ENCODE data around the gene MIGA2. TPM values are rescaled to one million over a fixed set of nuclear protein-coding genes. Genes with fewer than 3 reads are reported as not detected.

The MIGA2 gene
- total and polyA plus RNA-seq, 11 donors: 27.7 to 61.3 (median 31.6) TPM

DNA sequence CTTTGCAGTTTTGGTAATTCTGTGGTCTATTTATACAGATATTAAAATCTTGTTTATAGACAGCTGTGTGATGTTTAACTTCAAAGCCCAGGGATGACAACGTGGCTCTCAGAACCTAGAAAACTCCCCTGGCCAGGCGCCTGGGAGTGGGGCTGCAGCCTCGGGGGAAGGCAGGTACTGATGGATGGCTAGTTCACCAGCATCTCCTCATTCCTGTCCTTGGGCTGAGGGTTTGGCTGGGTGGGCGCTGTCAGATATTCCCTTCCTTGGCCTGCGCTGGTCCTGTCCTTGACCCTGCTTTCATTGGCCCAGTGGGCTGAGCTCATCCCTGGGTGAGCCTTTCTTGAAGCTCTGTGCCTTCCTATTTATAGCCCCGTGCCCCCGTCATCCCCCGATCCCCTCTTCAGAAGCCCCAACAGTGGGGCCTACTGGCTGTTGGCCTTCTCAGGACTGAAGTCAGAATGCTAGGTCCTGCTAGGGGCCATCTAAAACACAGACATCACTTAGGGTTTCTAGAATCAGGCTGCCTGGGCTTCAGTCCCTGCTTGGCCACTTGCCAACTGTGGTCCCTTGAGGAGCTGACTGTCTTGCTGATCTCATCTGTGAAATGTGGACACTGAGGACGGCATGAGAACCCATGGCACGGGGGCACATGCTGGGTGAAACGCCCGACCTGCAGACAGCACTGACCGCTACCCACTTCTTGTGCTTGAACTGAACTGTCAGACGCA lies 29.2 kb upstream of the MIGA2 start:
- ATAC-seq: peak in 1 of 4 donors; percentile 3
- TF ChIP-seq, protein P1, sequence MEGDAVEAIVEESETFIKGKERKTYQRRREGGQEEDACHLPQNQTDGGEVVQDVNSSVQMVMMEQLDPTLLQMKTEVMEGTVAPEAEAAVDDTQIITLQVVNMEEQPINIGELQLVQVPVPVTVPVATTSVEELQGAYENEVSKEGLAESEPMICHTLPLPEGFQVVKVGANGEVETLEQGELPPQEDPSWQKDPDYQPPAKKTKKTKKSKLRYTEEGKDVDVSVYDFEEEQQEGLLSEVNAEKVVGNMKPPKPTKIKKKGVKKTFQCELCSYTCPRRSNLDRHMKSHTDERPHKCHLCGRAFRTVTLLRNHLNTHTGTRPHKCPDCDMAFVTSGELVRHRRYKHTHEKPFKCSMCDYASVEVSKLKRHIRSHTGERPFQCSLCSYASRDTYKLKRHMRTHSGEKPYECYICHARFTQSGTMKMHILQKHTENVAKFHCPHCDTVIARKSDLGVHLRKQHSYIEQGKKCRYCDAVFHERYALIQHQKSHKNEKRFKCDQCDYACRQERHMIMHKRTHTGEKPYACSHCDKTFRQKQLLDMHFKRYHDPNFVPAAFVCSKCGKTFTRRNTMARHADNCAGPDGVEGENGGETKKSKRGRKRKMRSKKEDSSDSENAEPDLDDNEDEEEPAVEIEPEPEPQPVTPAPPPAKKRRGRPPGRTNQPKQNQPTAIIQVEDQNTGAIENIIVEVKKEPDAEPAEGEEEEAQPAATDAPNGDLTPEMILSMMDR (IDR thresholded peaks at IDR 0.05): peak in 2 of 12 donors; percentile 3 to 31
- TF ChIP-seq POLR2A (IDR thresholded peaks at IDR 0.05): no peak
- Histone ChIP-seq H3K4me1 (peaks cover 0 to 22% (median 12%) of the 10 kb centered on the region in 12 donors), H3K27ac (peak overlapping the region in 6 of 12 donors; percentile 7 to 65 (median 46)), H3K27me3 (no peaks in the 10 kb centered on the region), H3K9me3 (no peaks in the 10 kb centered on the region), H3K4me3 (no peak overlapping the region), H3K36me3 (peaks cover 0 to 90% (median 75%) of the 10 kb centered on the region in 9 donors)
- peak; percentile 55 to 79 (median 67) for DNase-seq
- 73 to 82% (median 77%) methylated on average over 11 to 14 of the region's 14 CpGs for WGBS, 4 donors
- intact Hi-C loops (cut with DNase I): loop anchor here in 3 of 10 donors (10.0 kb wide), 1 partner anchor 152 kb away; no protein-coding TSS in a partner anchor

DNA sequence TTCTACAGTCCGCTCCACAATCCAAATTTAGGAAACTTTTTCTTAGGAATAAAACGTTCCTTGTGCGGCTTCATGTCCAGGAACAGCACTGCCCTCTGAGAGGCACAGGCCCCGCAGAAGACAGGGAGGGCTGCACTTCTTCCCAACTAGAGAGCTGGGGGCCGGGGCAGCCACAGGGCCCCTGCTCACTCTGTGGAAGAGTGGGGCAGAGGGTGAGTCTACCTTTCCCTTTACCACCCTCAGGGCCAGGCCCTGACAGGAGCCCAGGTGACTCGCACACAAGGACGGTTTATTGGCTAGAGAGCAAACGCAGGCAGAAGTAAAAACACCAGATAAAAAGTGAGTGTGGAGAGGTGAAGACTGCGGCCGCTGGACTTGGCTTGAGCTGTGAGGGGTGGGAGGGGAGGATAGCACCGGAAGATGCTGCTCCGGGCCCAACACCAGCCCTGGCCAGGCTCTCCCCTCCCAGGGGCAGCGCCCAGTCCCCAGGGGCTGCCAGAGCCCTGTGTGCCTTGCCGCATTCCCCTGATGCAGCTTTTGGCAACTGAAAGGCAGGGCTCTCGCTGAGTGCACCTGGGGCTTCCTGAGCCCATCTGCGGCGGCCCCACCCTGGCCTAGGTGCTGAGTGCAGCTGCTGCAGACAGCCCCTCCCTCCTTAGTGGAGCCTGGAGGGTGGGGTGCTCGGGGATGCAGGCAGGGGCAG lies 28.5 kb upstream of the MIGA2 start:
- WGBS, 4 donors: 81 to 94% (median 85%) methylated on average over 13 to 18 of the region's 18 CpGs
- Histone ChIP-seq H3K4me1 (peaks cover 0 to 22% (median 12%) of the 10 kb centered on the region in 12 donors), H3K27ac (peak overlapping the region in 3 of 12 donors; percentile 28 to 65 (median 53)), H3K9me3 (no peaks in the 10 kb centered on the region), H3K27me3 (no peaks in the 10 kb centered on the region), H3K4me3 (no peak overlapping the region), H3K36me3 (peaks cover 0 to 90% (median 75%) of the 10 kb centered on the region in 9 donors)
- DNase-seq: peak in 1 of 5 donors; percentile 52
- TF ChIP-seq, protein P1 (IDR thresholded peaks at IDR 0.05): no peak
- no peak for TF ChIP-seq POLR2A (IDR thresholded peaks at IDR 0.05)
- no peak for ATAC-seq
- intact Hi-C loops (cut with DNase I): loop anchor here in 3 of 10 donors (10.0 kb wide), 1 partner anchor 153 kb away; no protein-coding TSS in a partner anchor

DNA sequence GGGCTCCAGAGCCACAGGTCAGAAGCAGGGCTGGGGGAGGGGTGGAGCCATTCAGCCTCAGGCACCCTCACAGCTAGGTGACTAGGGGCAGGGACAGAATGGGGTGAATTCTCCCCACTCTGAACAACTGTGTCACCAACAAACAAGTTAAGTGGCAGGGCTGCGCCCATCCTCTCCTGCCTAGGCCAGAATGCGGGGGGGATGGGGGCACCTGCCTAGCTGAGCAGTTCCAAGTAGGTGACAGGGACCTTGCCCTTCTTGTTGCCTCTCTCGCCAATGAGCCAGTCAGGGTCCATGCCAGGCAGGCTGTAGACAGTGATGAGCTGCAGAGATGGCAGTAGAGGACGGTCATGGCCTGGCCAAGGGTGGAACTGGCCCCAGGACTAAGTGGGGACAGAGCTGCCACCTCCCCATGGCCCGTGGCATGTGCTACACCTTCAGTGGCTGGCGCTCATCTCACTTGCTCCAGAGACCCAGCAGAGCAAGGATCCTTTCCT lies 27.9 kb upstream of the MIGA2 start:
- peak in 1 of 5 donors; percentile 44 for DNase-seq
- Histone ChIP-seq H3K9me3 (no peaks in the 10 kb centered on the region), H3K4me3 (no peak overlapping the region), H3K36me3 (peaks cover 0 to 90% (median 75%) of the 10 kb centered on the region in 9 donors), H3K27me3 (no peaks in the 10 kb centered on the region), H3K27ac (no peak overlapping the region), H3K4me1 (peaks cover 0 to 22% (median 12%) of the 10 kb centered on the region in 12 donors)
- no peak for ATAC-seq
- intact Hi-C loops (cut with DNase I): loop anchor here in 3 of 10 donors (10.0 kb wide), 1 partner anchor 154 kb away; no protein-coding TSS in a partner anchor
- TF ChIP-seq POLR2A (IDR thresholded peaks at IDR 0.05): no peak
- TF ChIP-seq, protein P1 (IDR thresholded peaks at IDR 0.05): no peak
- WGBS, 4 donors: 90 to 100% (median 94%) methylated on average over 3 to 6 of the region's 6 CpGs
